Neutrophil (primary cell): ENCODE measurements around the gene HSPG2.

Source experiments
- H3K27ac ChIP-seq: fragments of 200-600 bp; sonication (generic); 2 replicates; pipeline ENCODE4 v1.5.1; 2016; ENCODE audit warnings: mild to moderate bottlenecking, moderate library complexity
- H3K27me3 ChIP-seq: fragments of 200-600 bp; sonication (generic); 2 replicates; pipeline ENCODE4 v1.6.0; 2016; ENCODE audit warnings: mild to moderate bottlenecking
- H3K36me3 ChIP-seq: fragments of 200-600 bp; sonication (generic); 2 replicates; pipeline ENCODE4 v1.5.1; 2017
- H3K4me1 ChIP-seq, 2 experiments: fragments of 200-600 bp in 1 of 2; sonication (generic) in 1 of 2; 1 replicate in 1 of 2; 2 replicates in 1 of 2; pipeline versions ENCODE4 v1.5.1 to v1.6.1; 2013 to 2016; ENCODE audit warnings: low read depth in 1 of 2, low read length in 1 of 2, mild to moderate bottlenecking in 1 of 2, moderate library complexity in 1 of 2; ENCODE audit not compliant: control insufficient read depth in 1 of 2, insufficient read depth in 1 of 2
- H3K4me3 ChIP-seq, 2 experiments: fragments of 200-600 bp in 1 of 2; sonication (generic) in 1 of 2; 1 replicate in 1 of 2; 2 replicates in 1 of 2; pipeline ENCODE4 v1.5.1; 2013 to 2016; ENCODE audit warnings: low read depth in 1 of 2, low read length in 1 of 2, mild to moderate bottlenecking in 1 of 2, moderate library complexity in 1 of 2
- H3K9me3 ChIP-seq: fragments of 200-600 bp; sonication (generic); 2 replicates; pipeline ENCODE4 v1.5.1; 2016
- TF ChIP-seq, protein P1 (sequence below): fragments of 200-600 bp; sonication (generic); IDR thresholded peaks from 2 replicates; pipeline ENCODE4 v1.5.1; 2016; ENCODE audit warnings: antibody characterized with exemption

The HSPG2 gene

GRCh38 chr1:21814981-21815582, 122.0 kb downstream of the HSPG2 start:
- peaks cover 16 to 23% of the 10 kb centered on the region in 2 experiments for H3K4me1 ChIP-seq
- peaks cover 25% of the 10 kb centered on the region for H3K27me3 ChIP-seq
- no peak overlapping the region for H3K27ac ChIP-seq
- H3K4me3 ChIP-seq: no peak overlapping the region
- TF ChIP-seq, protein P1, sequence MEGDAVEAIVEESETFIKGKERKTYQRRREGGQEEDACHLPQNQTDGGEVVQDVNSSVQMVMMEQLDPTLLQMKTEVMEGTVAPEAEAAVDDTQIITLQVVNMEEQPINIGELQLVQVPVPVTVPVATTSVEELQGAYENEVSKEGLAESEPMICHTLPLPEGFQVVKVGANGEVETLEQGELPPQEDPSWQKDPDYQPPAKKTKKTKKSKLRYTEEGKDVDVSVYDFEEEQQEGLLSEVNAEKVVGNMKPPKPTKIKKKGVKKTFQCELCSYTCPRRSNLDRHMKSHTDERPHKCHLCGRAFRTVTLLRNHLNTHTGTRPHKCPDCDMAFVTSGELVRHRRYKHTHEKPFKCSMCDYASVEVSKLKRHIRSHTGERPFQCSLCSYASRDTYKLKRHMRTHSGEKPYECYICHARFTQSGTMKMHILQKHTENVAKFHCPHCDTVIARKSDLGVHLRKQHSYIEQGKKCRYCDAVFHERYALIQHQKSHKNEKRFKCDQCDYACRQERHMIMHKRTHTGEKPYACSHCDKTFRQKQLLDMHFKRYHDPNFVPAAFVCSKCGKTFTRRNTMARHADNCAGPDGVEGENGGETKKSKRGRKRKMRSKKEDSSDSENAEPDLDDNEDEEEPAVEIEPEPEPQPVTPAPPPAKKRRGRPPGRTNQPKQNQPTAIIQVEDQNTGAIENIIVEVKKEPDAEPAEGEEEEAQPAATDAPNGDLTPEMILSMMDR: no peak
- no peaks in the 10 kb centered on the region for H3K9me3 ChIP-seq
- no peaks in the 10 kb centered on the region for H3K36me3 ChIP-seq

DNA sequence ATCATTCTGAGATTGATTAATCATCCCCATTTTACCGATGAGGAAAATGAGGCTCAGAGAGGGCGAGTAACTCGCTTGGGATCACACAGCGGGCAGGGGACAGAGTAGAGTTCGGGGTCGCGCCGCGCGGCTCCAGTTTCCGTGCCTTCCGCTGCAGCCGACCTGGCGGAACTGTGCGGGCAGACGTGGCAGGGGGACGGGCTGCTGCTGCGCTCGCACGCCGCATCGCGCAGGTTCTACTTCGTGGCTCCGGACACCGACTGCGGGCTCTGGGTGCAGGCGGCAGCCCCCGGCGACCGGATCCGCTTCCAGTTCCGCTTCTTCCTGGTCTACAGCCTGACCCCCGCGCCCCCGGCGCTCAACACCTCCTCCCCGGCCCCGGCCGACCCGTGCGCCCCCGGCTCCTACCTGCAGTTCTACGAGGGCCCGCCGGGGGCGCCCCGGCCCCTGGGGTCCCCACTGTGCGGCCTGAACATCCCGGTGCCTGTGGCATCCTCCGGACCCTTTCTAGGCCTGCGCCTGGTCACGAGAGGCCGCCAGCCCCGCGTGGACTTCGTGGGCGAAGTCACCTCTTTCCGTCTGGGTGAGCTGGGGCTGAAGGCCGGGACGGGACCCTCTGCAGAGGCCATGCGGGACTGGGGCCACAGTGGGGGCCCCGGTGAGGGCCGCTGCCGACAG, 122.7 kb downstream of the HSPG2 start:
- H3K27ac ChIP-seq: no peak overlapping the region
- H3K4me3 ChIP-seq: peak overlapping the region; percentile 13 to 50
- H3K4me1 ChIP-seq: peaks cover 16 to 23% of the 10 kb centered on the region in 2 experiments
- TF ChIP-seq, protein P1: no peak
- no peaks in the 10 kb centered on the region for H3K9me3 ChIP-seq
- H3K36me3 ChIP-seq: no peaks in the 10 kb centered on the region
- H3K27me3 ChIP-seq: peaks cover 25% of the 10 kb centered on the region

- no peak overlapping the region for H3K27ac ChIP-seq
- H3K4me3 ChIP-seq: no peak overlapping the region
- TF ChIP-seq, protein P1: no peak
- no peaks in the 10 kb centered on the region for H3K9me3 ChIP-seq
- peaks cover 16 to 22% of the 10 kb centered on the region in 2 experiments for H3K4me1 ChIP-seq
- H3K36me3 ChIP-seq: no peaks in the 10 kb centered on the region
- peaks cover 25% of the 10 kb centered on the region for H3K27me3 ChIP-seq
Observed at GRCh38 chr1:21813542-21813941, 123.6 kb downstream of the HSPG2 start.

- Histone ChIP-seq H3K4me3 (no peak within 1 kb of the TSS), H3K36me3 (no peaks in the 10 kb centered on the region), H3K27me3 (peaks cover 25% of the 10 kb centered on the region), H3K9me3 (no peaks in the 10 kb centered on the region), H3K4me1 (peaks cover 16 to 19% of the 10 kb centered on the region in 2 experiments), H3K27ac (no peak within 1 kb of the TSS)
- TF ChIP-seq, protein P1: no peak
Observed at GRCh38 chr1:21811875-21812305, 125.2 kb downstream of the HSPG2 start, which contains the start of gene LDLRAD2. TSS of gene LDLRAD2 (plus strand) at chr1:21812265. CDS start at chr1:21812452, 187 bp downstream.

- no peaks in the 10 kb centered on the region for H3K27me3 ChIP-seq
- no peaks in the 10 kb centered on the region for H3K9me3 ChIP-seq
- TF ChIP-seq, protein P1: no peak
- H3K27ac ChIP-seq: no peak overlapping the region
- H3K36me3 ChIP-seq: no peaks in the 10 kb centered on the region
- no peaks in the 10 kb centered on the region for H3K4me1 ChIP-seq
- H3K4me3 ChIP-seq: no peak overlapping the region
Observed at GRCh38 chr1:21804536-21804935, 132.6 kb downstream of the HSPG2 start.
